HG02642 (cell line): ENCODE data around the gene MGLL.
"Not testable (repeated sequence)": the region's sequence is repeated elsewhere in the genome, so short reads cannot be mapped to it uniquely, and the experiment has no call there.

Experiments
- ATAC-seq: cut with Tn5 transposase; IDR thresholded peaks from one replicate; pipeline ENCODE4 v1.9.1; 2021; ENCODE audit warnings: mild to moderate bottlenecking; ENCODE audit not compliant: unreplicated experiment, poor library complexity

The MGLL gene

DNA sequence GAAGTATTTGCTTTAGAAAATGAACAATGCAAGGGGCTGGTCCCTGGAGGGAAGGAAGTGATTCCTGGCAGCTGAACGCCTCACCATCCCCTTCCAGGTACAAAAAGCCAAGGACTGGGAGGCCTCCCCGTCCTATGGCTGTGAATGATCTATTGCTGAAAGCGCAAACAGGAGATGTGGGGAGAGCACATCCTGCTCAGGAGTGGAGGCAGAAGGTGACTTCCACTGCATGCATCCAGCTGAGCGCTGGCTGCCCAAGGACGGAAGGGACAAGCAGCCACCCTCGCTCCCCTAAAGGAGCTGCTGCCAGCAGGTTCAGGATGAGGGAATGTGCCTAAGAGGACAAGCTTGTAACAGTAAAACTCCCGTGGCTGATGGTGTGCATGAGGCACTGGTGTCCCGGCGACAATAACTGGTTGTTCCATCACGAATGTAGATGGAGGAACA is 108.2 kb downstream of the MGLL start:
- ATAC-seq: no peak

GRCh38 chr3:127712881-127713771 is 109.2 kb downstream of the MGLL start:
- ATAC-seq: no peak

DNA sequence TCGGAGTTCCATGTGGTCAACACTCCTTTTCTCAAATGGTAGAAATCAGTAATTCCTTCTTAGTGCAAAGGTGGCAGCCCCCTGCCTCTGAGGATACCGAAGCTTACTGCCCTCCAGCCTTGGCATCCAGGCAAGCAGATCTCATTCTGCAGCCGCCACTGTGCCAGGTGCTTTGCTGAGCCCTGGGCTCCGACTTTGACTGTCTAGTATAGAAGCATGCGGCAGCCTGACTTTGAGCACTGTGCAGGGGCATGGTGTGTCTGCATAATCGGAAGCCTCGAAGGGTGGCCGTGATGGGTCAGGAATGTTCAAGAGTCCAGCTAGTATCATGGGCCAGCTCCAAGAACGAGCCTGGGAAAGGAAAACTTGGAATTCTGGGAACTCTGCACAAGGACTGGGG is 109.9 kb downstream of the MGLL start:
- no peak for ATAC-seq

DNA sequence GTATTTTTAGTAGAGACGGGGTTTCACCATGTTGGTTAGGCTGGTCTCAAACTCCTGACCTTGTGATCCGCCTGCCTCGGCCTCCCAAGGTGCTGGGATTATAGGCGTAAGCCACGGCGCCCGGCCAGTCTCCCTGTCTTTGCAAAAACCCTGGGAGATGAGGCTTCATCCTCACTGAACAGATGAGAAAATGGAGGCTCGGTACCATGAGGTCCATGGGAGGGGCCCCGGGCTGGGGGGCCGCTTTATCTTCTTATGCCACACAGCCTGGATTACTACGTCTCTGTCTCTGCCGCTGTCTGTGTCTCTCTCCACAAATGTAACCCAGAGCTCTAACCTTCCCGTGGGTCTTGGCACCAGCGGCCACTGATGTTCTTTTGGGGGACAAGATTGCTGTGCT is 110.4 kb downstream of the MGLL start:
- no peak for ATAC-seq

DNA sequence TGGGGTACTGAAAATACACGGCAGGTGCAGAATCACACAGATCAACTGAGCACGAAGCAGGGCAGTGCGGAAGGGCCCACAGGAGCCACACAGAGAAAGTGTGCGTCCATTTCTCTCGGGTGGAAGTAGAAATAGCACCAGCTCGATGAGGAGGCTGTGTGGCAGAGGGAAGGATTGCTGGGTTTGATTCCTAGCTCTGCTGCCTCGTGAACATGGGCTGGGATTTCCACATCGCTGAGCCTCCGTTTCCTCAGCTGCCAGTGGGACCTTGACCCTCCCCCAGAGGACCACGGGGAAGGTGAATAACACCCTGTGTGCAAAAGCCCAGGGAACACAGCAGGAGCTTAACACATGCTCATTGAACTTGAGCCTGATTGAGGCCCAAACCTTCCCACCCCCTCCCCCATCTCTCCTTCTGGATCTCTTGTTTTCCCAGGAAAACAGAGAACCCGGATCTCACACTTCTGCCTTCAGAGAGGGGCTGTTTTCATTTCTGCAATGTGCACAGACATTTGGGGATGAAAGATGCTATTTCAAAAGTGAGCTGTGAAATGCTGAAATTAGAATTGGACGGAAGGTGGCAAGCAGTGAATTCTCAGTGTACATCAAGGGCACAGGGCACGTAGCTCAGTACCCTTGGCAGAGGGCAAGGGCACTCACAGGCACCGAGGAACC is 111.2 kb downstream of the MGLL start:
- ATAC-seq: no peak

DNA sequence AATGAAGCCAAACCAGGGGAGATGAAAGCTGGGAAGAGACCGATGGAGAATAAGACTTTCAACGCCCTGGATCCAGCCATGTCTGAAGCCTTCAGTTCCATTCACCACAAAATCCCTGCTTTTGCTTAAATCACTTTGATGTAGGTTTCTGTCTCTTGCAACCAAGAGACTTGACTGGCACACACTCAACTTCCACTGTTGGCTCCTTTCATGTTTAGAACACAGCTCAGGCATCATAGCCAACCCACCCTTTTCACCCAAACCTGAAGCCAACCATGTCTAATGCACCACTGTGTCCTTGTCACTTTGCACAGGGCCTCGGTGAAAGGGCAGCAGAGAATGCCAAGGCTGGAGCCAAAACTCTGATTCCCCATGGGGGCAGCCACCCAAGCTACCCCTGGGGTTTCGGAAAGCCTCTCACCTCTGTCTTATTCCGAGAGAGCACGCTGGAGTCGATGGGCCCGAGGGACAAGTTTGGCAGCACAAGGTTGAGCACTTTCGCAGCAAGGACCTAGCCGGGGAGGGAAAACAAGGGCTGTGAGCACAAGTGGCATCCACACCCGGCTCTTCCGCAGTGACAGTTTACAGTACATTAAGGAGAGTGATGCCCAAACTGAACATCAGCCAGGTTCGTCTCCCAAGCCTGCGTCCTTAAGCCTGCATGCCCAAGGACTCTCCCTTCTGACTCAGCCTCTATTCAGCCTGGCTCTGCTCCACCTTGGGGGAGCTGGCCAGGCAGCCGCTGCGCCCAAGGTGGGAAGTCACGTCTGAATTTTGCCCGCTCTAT is 112.0 kb downstream of the MGLL start:
- no peak for ATAC-seq

DNA sequence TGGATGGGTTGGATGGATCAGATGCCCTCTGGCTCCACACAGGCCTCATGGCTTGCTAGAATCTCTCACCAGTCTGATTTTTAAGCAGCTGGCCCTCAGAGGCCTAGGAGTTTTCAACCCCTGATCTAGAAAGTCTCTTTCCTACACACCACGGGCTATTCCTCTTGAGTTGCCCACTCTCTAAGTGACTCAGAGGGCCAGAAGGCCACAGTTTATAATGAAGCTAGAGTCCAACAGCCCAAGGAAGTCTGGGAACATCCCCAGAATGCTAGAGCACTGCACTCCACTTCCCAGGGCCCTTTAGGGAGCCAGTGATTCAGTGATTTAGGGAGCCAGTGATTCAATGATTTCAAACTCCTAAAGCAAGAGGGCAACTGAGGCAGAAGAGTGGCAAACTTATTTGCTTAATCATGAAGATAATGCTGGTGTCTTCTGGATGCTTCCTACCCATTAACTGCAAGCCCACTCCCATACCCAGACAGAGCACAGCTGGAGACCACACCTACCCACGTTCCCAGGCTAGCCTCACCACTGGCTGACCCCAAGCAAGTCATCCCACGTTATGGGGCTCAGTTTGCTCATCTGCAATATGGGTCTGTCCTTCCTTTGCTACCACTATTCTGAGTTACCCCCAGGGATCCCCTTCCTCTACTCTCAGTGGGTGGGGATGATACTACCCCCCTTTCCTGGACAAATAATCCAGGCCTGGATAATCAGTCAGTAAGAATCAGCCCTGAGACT is 112.8 kb downstream of the MGLL start:
- no peak for ATAC-seq

GRCh38 chr3:127708837-127709236 is 113.5 kb downstream of the MGLL start:
- no peak for ATAC-seq

- no peak for ATAC-seq
Measured at GRCh38 chr3:127707851-127708411, 114.4 kb downstream of the MGLL start.

- no peak for ATAC-seq
Measured at GRCh38 chr3:127706785-127707351, 115.4 kb downstream of the MGLL start.

DNA sequence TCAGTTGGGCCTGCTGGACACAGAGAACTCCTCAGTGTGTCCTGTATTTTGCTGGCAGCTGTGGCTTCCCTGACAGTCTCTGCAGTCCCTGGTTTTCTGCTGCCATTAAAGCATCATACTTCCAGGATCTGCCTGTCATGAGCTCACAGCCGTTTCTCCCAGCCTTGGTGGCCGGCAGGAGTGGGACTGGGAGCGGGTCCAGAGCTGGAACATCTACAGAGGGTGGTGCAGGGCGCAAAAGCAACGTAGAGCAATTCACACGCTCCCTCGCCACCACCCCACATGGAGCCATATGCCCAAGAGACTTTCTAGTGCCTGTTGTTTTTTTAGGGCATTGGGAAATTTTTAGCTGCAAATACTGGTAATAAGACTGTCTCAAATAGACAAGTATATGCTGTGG is 116.0 kb downstream of the MGLL start:
- no peak for ATAC-seq

GRCh38 chr3:127704840-127705239 is 117.5 kb downstream of the MGLL start:
- ATAC-seq: not testable (repeated sequence)

DNA sequence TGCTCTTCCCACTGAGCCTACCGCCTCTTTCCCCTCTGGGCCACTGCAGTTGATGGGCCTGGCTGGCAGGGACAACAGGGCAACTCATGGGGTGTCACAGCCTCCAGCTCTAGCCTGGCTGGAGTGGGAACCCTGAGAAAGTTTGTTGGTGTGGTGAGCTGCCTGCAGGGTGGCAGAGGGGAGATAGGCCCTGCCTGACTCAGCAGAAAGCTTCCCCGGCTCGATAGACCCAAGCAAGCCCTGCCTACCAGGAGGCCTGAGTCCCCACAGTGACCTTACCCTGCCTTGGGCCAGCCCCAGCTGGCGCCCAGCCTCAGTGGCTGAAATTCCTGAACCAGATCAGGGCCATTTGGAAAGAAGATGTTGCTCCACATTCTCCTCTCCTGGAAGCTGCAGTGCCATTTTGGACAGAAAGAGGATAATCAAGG is 120.2 kb downstream of the MGLL start:
- ATAC-seq: no peak

- ATAC-seq: no peak
Measured at GRCh38 chr3:127701280-127701911, 120.9 kb downstream of the MGLL start.

DNA sequence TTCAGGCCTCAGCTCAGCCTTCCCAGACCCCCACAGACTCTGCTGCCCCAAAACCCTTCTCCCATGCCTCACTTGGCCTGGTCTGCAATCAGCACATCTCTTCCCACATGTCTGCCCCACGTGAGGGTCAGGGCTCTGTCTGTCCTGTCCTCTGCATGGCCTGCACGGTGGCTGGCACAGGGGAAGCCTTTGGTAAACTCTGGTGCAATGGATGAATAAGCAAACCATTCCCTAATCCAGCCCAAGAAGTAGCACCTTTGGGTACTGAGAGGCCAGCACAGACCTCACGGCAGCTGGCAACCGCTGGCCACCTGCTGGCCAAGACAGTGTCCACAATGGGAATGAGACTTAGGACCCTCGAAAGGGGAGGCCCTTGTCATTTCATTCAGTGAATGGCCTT is 121.9 kb downstream of the MGLL start:
- ATAC-seq: no peak

- no peak for ATAC-seq
Measured at GRCh38 chr3:127699416-127700300, 122.7 kb downstream of the MGLL start.

GRCh38 chr3:127698691-127699415 is 123.5 kb downstream of the MGLL start:
- ATAC-seq: no peak
